NCI-H187 treated with DMSO at 0.1 percent for 48 hours (cell line): ENCODE data around the gene TBC1D21.
"Not testable (repeated sequence)": the region's sequence is repeated elsewhere in the genome, so short reads cannot be mapped to it uniquely, and the experiment has no call there.

Source experiments
- DNase-seq: peaks from one replicate; lab custom pipeline; 2025; lab: John Stamatoyannopoulos, UW

Gene TBC1D21

GRCh38 chr15:73928971-73929627 is 55.7 kb downstream of the TBC1D21 start:
- no peak for DNase-seq

GRCh38 chr15:73930371-73930770 is 57.0 kb downstream of the TBC1D21 start:
- DNase-seq, result no peak

- no peak for DNase-seq
Measured at GRCh38 chr15:73930790-73931281, 57.5 kb downstream of the TBC1D21 start.

GRCh38 chr15:73931441-73931840 is 58.1 kb downstream of the TBC1D21 start:
- no peak for DNase-seq

- DNase-seq, result no peak
Measured at GRCh38 chr15:73932381-73933191, 59.2 kb downstream of the TBC1D21 start.

- no peak for DNase-seq
Measured at GRCh38 chr15:73934281-73934680, 60.9 kb downstream of the TBC1D21 start.

- DNase-seq, result no peak
Measured at GRCh38 chr15:73935547-73935946, 62.2 kb downstream of the TBC1D21 start.

- DNase-seq, result no peak
Measured at GRCh38 chr15:73936181-73936580, 62.8 kb downstream of the TBC1D21 start.

- DNase-seq, result no peak
Measured at GRCh38 chr15:73936588-73937290, 63.4 kb downstream of the TBC1D21 start.

GRCh38 chr15:73937296-73937695 is 63.9 kb downstream of the TBC1D21 start:
- DNase-seq, result no peak

- no peak for DNase-seq
Measured at GRCh38 chr15:73937726-73938125, 64.4 kb downstream of the TBC1D21 start.

- not testable (repeated sequence) for DNase-seq
Measured at GRCh38 chr15:73938516-73938915, 65.2 kb downstream of the TBC1D21 start.
